Activated CD8-positive, alpha-beta memory T cell treated with anti-CD3 and anti-CD28 coated beads for 1 hour (primary cell): Measurements from ENCODE around the gene LCK.
A peak's percentile ranks its signal among the peaks of the same experiment; 100 is the strongest.
"Not testable (repeated sequence)": the region's sequence is repeated elsewhere in the genome, so short reads cannot be mapped to it uniquely, and the experiment has no call there.

Experiments
- DNase-seq, 2 donors: peaks; one replicate each; pipeline ENCODE4 v3.0.0-alpha.2; 2020; ENCODE audit warnings: low read depth in 1 of 2; ENCODE audit errors: extremely low read depth in 1 of 2

LCK gene

DNA sequence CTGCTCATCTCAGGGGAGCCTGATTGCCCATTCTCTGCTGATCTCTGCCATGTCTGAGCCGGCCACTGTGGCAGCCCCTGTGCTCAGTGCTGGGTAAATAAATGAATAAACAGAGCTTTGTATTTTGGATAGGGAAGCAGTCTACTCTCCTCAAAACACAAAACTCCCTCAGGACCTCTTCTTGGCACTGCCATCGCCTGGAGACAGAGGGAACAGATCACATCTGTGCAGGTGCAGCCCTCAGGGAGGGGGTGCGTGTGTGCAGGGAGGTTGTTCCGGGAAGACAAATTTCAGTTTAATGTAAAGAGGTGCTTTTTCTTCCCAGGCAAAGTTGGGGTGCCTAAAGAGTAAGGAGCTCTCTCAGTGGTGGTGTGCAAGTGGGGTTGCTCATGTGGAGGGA lies 11.7 kb upstream of the LCK start:
- DNase-seq: no peak

DNA sequence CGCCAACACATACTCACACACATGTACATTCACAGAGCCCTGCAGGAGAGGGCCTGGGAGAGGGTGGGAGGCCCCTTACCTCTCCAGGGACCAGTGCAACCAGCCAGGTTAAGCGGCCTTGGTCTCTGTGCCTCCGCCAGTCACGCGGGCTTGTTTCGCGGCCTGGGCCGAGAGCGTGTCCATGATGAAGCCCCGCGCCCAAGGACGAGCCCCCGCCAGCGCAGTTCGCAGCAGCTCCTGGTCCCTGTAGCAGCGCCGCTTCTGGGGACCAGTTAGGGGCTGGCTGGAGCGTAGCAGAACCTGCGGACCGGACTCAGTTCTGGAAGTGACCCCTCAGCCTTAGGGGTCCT lies 11.3 kb upstream of the LCK start:
- no peak for DNase-seq

DNA sequence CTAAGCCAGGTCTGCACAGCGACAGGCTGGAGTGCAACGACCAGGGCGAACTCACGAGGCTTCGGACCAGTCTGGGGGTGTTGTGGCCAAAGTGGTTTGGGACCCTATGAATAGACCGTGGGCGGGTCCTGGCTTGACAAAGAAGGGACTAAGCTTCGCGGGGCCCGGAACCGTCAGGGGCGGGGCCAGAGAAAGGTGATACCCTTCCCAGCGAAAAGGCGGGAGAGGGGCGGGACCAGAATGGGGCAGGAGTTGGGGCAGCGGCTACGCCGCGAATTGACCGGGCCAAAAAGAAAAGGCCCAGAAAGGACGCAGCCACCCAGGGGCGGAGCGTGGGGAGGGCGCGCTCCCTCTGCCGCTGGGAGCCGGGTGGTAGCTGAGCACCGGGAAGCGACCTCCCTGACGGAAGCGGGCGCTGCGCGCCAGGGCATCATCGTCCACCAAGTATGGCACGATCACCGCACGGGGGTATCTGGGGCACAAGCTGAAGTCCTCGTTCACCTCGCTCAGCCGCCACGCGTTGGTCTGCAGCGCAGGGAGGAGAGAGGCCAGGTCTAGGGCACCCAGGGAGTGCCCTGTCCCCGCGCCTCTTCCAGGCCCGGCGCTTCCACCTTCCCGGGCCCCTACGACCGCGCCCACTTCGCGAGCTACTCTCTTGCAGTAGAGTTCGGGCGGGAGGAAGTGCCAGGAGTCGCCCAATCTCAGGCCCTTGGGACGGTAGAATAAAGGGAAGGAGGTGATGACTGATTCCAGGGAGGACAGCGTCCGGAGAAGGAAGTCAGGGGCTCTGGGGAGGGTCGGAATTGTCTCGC lies 10.7 kb upstream of the LCK start:
- DNase-seq: peak in 1 of 2 donors; percentile 48

DNA sequence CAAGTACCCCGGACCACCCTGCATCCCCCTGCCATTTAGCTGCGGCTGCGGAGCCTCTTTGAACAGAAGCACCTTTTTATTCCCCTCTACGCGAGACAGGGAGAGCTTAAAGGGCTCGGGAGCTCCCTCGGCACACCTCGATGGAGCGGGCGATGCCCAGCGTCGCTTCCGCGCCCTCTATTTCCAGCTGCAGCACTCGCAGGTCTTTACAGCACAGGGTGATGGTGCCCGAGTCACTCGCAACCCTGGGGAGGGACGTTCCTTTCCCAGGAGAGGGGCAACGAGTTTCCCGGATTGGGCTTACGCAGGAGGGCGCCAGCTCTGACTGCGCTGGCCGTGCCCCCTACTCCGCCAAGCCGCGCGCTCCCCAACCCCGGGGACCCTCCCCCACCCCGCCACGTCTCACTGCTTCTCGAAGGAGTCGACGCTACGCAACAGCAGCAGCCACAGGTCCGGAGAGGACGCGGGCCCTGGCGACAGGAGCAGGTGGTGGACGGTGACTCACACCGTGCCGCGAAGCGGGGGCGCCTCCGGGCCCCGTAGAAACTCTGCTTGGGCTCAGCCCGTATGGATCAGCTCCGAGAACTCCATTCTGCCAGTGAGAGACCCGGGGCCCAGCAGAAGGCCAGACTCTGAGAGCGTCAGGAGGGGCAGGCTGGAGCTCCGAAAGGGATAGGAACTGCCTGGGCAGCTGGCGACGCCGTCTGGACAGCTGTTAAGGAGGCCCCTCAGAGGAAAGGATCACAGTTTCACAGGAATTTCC lies 9.9 kb upstream of the LCK start:
- no peak for DNase-seq

DNA sequence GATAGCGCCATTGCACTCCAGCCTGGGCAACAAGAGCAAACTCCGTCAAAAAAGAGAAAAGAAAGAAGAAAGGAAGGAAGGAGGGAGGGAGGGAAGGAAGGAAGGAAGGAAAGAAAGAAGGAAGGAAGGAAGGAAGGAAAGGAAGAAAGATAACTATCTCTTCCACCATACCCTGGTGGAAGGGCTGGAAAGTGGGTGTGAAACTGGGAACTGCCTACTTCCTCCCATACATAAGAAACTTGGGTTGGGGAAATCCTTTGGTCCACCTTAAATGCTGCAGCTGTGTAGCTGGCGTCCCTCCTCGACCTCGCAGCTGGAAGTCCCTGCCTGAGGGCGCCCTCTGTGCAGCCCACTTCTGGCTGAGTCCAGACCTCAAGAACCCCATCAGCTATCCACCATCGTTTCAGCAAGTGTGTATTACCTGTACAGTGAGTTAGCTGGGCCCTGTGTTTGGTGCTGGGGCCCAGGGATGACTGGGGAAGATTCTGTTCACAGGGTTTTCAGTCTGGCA lies 8.7 kb upstream of the LCK start:
- no peak for DNase-seq

DNA sequence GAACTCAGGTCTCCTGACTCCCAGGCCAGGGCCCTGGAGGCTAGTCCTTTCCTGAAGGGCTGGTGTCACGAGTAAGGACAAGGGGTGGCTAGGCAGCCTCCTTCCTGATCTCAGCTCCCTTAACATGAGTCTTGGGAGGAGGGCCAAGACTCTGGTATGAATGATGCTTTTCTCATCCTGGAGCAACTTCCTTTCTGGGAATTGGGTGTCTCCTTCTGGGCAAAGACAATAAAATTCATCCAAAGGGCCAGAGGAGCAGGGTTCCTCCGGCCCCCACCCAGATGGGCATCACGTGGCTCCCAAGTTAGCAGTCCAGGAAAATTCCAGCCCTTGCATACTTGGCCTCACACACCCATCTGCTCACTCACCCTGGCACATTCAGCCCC lies 4.2 kb upstream of the LCK start, which contains the start of gene FAM167B:
FAM167B (plus strand) TSS at position 335 of the 386 bp plus-strand sequence. CDS start 200 bp downstream, outside the sequence.
- no peak for DNase-seq

DNA sequence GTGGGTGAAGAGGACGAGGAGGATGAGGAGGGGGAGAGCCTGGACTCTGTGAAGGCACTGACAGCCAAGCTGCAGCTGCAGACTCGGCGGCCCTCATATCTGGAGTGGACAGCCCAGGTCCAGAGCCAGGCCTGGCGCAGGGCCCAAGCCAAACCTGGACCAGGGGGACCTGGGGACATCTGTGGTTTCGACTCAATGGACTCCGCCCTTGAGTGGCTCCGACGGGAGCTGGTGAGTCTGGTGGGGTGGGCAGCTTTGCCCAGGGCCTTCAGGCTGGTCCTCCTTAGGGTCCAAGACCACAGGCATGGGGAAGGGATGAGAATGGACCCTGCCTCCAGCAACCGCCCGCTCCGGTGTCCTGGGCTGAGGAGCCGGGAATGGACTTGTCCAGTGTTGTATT lies 3.6 kb upstream of the LCK start:
- DNase-seq: no peak

DNA sequence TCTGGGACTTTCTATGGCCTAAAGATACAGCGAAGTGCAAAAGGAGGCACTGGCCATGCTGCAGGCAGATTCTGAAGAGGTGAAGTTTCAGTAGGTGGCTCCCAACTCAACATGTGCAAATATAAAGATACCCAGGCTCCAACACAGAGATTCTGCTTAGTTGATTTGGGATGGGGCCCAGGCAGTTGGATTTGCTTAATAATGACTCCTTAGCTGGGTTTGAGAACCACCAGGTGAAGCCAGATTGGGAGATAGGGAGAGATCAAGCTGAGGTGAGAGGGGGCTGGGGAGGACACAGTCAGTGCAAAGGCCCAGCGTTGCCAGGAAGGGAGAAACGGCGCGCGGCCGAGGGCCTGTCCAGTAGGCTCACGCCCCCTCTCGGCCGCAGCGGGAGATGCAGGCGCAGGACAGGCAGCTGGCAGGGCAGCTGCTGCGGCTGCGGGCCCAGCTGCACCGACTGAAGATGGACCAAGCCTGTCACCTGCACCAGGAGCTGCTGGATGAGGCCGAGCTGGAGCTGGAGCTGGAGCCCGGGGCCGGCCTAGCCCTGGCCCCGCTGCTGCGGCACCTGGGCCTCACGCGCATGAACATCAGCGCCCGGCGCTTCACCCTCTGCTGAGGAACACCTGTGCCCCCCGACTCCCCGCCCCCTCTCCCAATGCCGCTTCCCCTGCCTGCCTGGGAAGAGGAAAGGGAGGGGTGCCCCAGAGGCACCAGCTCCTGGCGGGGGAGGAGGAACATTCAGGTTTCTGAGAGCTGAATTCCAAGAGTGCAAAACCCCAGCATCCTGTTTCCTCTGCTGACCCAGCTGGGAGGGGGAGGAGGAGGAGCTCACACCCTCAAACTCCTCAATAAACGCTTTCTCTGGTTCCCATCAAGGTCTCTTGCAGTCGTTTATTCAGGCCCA lies 2.8 kb upstream of the LCK start:
- peak in 1 of 2 donors; percentile 61 for DNase-seq

DNA sequence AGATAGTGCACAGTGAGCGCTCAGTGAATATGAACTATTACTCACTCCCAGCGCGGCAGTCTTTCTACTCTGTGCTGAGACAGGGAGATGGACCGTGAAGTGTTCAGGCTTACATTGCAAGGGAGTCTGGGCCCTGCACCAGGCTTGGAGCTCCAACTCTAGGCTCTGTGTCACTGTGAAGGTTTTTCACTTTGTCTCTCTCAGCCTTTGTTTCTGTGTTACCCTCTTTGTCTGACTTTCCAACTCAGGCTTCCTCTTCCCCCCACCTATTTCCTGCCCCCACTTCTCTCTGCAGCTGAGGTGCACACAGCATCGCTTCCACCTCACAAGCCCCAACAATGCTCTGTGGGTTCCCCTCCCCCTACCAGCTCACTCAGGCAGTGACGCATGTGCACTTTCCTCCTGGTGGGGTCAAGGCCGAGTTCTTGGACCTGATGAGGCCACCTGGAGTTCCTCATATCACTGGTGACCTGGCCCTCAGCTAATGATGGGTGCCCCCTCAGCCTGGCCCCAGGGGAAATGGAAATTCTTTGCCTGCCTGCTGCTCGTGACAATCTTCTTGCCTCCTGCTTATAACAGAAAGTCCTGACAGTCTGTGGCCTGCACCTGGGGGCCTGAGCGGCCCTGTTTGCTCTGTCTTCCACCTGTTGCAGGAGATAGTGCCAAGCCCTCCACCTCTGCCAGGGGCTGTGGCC lies 1.1 kb upstream of the LCK start:
- peak; percentile 57 to 68 for DNase-seq

DNA sequence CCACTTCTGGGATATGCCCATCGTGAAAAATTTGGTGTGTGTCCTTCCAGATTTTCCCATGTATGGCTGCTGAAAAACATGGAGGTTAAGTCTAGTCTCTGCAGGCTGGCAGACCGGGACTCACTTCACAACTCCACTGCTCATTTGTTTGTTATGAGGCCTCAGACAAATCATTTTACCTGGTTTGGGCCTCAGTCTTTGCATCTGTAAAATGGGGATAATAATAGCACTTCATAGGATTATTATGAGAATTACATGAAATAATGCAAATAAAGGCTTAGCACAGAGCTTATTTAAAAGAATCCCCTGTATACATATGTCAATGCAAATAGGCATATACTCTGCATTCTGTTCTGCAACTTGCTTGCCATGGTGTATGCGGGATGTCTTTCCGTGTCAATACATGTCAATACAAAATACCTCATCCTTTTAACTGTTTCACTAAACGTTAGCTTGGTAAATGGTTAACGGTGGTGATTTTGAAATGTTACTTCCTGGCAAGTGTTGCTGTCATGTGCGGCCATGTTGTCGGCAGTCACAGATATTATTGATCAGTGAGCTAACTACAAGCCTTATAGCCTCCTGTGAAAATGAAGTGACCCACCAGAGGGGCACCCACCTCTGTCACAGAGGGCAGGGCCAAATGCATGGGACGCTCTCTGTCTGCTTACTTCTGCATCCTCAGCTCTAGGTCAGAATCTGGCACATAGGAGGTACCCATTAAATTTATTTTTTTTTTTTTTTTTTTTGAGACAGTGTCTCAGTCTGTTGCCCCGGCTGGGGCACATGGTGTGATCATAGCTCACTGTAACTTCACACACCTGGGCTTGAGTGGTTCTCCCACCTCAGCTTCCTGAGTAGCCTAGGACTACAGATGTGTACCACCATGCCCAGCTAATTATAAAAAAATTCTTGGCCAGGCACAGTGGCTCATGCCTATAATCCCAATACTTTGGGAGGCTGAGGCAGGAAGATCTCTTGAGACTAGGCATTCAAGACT lies 4.3 kb downstream of the LCK start:
- DNase-seq: no peak

DNA sequence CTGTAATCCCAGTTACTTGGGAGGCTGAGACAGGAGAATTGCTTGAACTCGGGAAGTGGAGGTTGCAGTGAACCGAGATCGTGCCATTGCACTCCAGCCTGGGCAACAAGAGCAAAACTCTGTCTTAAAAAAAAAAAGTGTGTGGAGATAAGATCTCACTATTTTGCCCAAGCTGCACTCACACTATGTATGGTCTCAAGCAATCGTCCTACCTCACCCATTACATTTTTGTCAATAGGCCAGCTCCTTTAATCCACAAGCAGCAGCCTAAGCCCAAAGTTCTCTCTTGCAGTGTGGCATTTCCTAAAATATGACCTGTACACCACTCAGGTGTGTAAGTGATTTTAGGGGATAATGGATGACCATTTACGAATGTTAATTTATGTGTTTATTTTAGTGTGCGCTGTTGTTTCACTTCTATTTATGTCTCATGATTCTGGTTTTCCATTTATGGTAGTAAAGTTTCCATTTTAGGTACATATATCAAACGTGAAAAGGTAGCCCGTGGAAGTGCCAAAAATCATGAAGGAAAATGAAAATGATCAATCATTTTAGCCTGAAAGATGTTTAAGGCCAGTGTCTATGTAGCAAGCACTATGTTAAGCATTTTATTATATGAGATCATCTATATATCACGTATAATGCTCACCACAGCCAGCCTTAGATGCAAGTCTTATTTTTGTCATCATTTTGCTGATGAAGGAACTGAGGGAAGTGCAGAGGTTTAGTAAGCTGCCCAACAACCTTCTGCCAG lies 5.6 kb downstream of the LCK start:
- no peak for DNase-seq

DNA sequence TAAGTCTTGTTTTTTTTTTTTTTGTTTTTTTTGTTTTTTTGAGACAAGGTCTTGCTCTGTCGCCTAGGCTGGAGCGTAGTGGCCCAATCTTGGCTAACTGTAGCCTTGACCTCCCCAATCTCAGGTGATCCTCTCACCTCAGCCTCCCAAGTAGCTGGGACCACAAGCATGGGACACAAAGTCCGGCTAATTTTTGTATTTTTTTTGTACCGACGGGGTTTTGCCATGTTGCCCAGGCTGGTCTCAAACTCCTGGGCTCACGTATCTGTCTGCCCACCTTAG lies 6.1 kb downstream of the LCK start:
- no peak for DNase-seq

DNA sequence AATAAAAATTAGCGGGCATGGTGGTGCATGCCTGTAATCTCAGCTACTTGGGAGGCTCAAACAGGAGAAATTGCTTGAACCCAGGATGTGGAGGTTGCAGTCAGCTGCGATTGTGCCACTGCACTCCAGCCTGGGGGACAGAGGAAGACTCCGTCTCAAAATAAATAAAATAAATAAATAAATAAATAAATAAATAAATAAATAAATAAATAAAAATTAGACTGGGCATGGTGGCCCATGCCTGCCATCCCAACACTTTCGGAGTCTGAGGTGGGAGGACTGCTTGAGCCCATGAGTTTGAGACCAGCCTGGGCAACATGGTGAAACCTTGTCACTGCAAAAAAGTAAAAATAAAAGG lies 12.2 kb downstream of the LCK start:
- DNase-seq: not testable (repeated sequence)

DNA sequence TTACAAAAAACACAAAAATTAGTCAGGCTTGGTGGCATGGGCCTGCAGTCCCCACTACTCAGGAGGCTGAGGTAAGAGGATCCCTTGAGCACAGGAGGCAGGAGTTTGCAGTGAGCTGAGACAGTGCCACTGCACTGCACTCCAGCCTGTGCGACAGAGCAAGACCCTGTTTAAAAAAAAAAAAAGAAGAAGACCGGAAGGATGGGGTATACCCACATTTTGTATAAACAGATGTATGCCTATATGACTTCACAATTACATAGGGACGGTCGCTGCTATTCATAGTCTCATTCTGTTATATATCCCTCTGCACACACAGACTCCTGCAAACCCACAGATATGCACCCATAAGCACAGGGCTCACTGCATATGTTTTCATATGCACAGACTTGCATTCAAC lies 12.7 kb downstream of the LCK start:
- DNase-seq: no peak

DNA sequence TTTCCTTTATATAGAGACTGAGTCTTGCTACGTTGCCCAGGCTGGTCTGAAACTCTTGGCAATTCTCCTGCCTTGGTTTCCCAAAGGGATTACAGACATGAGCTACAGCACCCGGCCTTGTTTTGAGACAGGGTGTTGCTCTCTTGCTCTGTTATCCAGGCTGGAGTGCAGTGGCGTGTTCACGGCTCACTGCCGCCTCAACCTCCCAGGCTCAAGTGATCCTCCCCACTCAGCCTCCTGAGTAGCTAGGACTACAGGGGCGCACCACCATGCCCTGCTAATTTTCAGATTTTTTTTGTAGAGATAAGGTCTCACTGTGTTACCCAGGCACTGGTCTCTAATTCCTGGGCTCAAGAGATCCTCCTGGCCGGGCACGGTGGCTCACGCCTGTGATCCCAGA lies 14.8 kb downstream of the LCK start:
- DNase-seq: no peak

DNA sequence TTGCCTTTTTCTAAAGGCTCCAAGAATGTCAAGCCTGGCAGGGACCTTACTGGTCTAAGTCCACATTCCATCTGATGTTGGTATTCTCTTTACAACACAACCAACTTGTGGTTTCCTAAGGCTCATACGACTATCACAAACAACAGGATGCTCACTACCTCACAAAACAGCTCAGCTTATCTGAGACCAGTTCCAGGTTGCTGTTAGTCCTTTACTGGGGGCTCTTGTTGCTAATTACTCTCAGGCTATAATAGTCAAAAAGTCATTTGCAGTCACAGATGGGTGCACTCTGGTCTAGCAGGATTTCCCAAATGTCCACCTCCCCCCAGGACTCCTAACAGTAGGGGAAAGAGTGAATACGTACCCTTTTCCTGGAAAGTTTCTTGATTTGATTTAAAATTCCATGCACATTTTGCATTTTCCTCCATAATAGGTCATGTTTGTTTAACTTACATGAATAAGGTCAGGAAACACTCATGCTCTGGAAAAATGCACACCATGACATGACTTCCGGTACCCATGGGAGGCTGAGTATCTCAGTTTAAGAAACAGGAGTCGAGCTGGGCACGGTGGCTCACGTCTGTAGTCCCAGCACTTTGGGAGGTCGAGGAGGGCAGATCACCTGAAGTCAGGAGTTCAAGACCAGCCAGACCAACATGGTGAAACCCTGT lies 16.0 kb downstream of the LCK start:
- DNase-seq: no peak

DNA sequence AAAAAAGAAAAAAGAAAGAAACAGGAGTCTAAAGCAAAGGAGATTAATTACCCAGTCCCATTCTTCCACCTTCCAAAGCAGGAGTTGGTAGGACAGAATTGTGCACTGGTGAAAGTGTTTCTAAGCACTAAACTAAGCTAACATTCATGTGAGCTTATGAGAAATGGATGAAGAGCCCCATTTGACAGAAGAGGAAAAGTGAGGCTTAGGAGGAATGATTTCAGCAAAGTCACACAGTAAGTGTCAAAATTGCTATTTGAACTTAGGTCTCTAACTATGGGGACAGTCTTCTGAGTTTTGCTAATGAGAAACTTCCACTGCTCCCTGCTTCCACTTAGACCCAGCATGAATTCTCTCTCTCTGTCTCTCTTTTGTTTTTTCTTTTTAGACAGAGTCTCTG lies 18.7 kb downstream of the LCK start:
- DNase-seq: no peak
